ENCODE measurements around the gene LMX1A. TPM values are rescaled to one million over a fixed set of nuclear protein-coding genes. Genes with fewer than 3 reads are reported as not detected.

LMX1A gene
- total RNA-seq, 1 donor from 2014 or later = not detected

DNA sequence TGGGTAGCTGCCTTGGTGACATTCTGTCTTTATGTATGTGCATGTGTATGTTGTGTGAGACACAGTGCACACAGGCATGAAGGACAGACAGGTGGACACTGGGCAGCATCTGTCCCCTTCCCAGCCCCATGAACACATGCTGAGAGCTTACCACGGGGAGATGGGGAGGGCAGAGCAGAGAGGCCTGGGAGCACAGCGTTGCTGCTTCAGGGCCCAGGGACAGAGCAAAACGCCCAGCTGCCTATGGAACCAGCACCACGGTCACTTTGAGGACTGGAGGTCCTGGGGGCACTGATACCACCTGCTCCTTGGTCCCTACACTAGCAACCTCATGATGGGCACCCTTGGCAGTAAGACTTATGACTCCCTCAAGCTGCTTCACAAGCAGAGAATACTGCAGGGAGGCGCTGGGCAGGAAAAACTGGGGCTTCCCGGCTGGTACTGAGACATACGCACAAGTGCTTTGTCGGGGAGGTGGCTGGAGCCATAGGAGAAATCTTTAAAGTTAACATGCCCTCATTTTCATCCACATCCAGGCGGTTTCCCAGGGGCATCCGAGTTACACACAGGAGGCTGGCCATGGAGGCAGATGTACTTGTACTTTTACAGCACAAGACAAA lies 40.3 kb downstream of the LMX1A start:
- DNase-seq = no peak
- peaks cover 3% of the 10 kb centered on the region for H3K27me3 Mint-ChIP-seq (ENCODE audit: unreplicated experiment)
- H3K4me1 Mint-ChIP-seq (ENCODE audit: low read depth, unreplicated experiment) = no peaks in the 10 kb centered on the region
- H3K9me3 Mint-ChIP-seq (ENCODE audit: unreplicated experiment) = no peaks in the 10 kb centered on the region
- H3K36me3 Mint-ChIP-seq (ENCODE audit: unreplicated experiment) = no peaks in the 10 kb centered on the region
- TF ChIP-seq, protein P1, sequence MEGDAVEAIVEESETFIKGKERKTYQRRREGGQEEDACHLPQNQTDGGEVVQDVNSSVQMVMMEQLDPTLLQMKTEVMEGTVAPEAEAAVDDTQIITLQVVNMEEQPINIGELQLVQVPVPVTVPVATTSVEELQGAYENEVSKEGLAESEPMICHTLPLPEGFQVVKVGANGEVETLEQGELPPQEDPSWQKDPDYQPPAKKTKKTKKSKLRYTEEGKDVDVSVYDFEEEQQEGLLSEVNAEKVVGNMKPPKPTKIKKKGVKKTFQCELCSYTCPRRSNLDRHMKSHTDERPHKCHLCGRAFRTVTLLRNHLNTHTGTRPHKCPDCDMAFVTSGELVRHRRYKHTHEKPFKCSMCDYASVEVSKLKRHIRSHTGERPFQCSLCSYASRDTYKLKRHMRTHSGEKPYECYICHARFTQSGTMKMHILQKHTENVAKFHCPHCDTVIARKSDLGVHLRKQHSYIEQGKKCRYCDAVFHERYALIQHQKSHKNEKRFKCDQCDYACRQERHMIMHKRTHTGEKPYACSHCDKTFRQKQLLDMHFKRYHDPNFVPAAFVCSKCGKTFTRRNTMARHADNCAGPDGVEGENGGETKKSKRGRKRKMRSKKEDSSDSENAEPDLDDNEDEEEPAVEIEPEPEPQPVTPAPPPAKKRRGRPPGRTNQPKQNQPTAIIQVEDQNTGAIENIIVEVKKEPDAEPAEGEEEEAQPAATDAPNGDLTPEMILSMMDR (IDR thresholded peaks at IDR 0.05; ENCODE audit: partially characterized antibody, unreplicated experiment) = no peak
- no peak overlapping the region for H3K4me3 Mint-ChIP-seq (ENCODE audit: unreplicated experiment)
- H3K27ac Mint-ChIP-seq (ENCODE audit: unreplicated experiment) = no peak overlapping the region

DNA sequence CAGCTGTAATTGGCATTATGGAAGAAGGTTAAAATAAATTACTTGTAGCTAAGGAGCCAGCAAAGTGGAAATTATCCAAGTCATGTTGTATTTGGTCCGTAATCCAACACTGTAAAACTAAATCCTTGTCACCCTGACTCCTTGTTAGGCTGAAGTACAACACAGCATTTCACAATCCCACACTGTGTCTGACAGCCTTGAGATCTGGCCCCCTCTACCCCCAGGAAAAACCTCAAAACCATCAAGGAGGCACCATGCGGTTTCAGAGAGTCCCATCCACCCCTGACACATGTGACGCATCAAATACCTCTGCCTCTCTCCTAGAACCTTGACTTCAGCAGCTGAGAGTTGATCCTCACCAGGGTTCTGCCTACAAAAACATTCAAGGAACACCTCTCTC lies 41.0 kb downstream of the LMX1A start:
- Mint-ChIP-seq H3K27me3 (ENCODE audit: unreplicated experiment) (peaks cover 3% of the 10 kb centered on the region), H3K36me3 (ENCODE audit: unreplicated experiment) (no peaks in the 10 kb centered on the region), H3K27ac (ENCODE audit: unreplicated experiment) (no peak overlapping the region), H3K9me3 (ENCODE audit: unreplicated experiment) (no peaks in the 10 kb centered on the region), H3K4me1 (ENCODE audit: low read depth, unreplicated experiment) (no peaks in the 10 kb centered on the region), H3K4me3 (ENCODE audit: unreplicated experiment) (no peak overlapping the region)
- no peak for DNase-seq
- TF ChIP-seq, protein P1 (IDR thresholded peaks at IDR 0.05; ENCODE audit: partially characterized antibody, unreplicated experiment) = no peak

DNA sequence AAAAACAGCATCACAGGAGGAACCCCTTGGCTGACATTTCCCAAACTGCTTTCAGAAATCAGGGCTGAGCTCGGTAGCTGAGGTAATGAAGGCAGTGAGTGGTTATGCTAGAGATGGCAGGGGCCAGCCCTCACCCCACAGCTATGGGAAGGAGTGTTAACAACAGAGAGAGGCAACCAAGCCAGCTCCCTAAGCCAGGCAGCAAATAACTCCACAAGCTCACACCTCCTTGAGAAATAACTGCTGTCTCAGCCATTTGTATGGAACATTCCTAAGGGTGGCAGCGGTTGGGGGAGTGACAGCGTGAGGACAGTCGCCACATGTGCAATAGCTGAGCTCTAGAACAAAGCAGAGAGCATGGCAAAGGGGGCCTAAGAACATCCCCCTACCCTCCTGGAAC lies 42.6 kb downstream of the LMX1A start:
- Mint-ChIP-seq H3K9me3 (ENCODE audit: unreplicated experiment) (no peaks in the 10 kb centered on the region), H3K27me3 (ENCODE audit: unreplicated experiment) (peaks cover 3% of the 10 kb centered on the region), H3K4me3 (ENCODE audit: unreplicated experiment) (no peak overlapping the region), H3K27ac (ENCODE audit: unreplicated experiment) (no peak overlapping the region), H3K36me3 (ENCODE audit: unreplicated experiment) (no peaks in the 10 kb centered on the region), H3K4me1 (ENCODE audit: low read depth, unreplicated experiment) (no peaks in the 10 kb centered on the region)
- no peak for DNase-seq
- TF ChIP-seq, protein P1 (IDR thresholded peaks at IDR 0.05; ENCODE audit: partially characterized antibody, unreplicated experiment) = no peak

DNA sequence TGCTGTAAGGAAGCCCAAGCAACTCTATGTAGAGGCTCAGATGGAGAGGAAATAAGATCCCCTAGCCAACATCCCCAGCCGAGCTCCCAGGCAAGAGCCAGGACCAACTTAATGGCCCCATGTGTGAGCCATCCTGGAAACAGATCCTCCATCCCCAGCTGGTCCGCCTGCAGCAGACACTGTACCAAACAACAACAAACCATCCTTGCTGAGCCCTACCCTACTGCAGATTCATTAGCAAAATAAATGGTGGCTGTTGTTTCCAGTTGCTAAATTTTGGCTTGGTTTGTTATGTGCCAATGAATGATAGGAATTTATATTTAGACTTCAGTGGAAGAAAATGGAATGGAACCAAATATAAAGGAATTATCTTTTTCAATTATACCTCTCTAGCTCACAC lies 43.9 kb downstream of the LMX1A start:
- no peaks in the 10 kb centered on the region for H3K4me1 Mint-ChIP-seq (ENCODE audit: low read depth, unreplicated experiment)
- DNase-seq = no peak
- H3K27ac Mint-ChIP-seq (ENCODE audit: unreplicated experiment) = no peak overlapping the region
- H3K27me3 Mint-ChIP-seq (ENCODE audit: unreplicated experiment) = peaks cover 3% of the 10 kb centered on the region
- H3K9me3 Mint-ChIP-seq (ENCODE audit: unreplicated experiment) = no peaks in the 10 kb centered on the region
- TF ChIP-seq, protein P1 (IDR thresholded peaks at IDR 0.05; ENCODE audit: partially characterized antibody, unreplicated experiment) = no peak
- no peaks in the 10 kb centered on the region for H3K36me3 Mint-ChIP-seq (ENCODE audit: unreplicated experiment)
- no peak overlapping the region for H3K4me3 Mint-ChIP-seq (ENCODE audit: unreplicated experiment)

DNA sequence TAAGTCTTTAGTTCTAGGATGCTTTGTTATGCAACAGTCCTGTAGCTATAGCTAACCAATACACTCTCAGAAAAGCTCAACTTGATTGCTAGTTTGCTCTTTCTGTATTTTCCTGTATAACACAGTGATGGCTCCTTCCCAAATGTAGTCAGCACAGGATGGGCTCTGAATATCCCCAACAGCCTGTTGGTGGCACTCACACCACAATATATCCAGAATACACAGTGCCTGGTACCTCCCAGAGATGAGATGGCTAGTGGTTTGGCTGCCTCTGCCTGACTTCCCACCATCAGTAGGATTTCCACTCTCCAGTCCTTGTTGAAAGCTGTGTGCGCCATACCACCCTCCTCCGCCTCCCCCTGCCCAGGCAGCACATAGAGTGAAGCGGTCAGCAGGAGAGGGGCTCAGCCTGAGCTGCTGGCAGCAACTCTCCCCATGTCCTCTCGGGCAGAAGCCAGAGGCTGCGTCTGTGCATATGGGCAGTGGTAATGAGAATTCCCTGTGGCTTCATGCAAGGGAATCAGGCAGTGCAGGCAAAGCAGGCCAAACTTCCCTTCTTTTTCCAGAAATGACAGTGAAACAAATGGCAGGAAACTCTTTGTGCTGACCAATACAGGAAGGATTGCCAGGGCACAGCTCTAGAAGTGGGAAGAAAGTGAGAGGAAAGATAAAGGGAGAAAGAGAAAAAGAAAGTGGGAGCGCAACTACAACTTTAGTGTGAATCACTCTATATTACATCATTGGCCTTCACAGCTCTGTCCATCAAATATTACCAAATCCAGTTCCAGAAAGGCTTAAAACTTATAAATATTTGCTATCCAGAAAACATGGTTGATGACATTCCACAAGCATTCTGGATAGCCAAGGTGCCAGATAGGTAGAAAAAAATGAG lies 49.7 kb downstream of the LMX1A start:
- H3K36me3 Mint-ChIP-seq (ENCODE audit: unreplicated experiment) = no peaks in the 10 kb centered on the region
- DNase-seq = no peak
- no peaks in the 10 kb centered on the region for H3K4me1 Mint-ChIP-seq (ENCODE audit: low read depth, unreplicated experiment)
- TF ChIP-seq, protein P1 (IDR thresholded peaks at IDR 0.05; ENCODE audit: partially characterized antibody, unreplicated experiment) = no peak
- H3K27me3 Mint-ChIP-seq (ENCODE audit: unreplicated experiment) = no peaks in the 10 kb centered on the region
- peaks cover 2% of the 10 kb centered on the region for H3K9me3 Mint-ChIP-seq (ENCODE audit: unreplicated experiment)
- H3K27ac Mint-ChIP-seq (ENCODE audit: unreplicated experiment) = no peak overlapping the region
- no peak overlapping the region for H3K4me3 Mint-ChIP-seq (ENCODE audit: unreplicated experiment)

All from glutamatergic neuron (in vitro differentiated cells).